Stimulated activated CD4-positive, alpha-beta T cell treated with anti-CD3 and anti-CD28 coated beads, Interleukin-15, amount 100 ng/mL, for 48 hours (primary cell): ENCODE measurements around the gene RGP1.
A peak's percentile ranks its signal among the peaks of the same experiment; 100 is the strongest.

Source experiments
- DNase-seq, 2 donors: peaks; one replicate each; pipeline ENCODE4 v3.0.0-alpha.2; 2020; ENCODE audit warnings: low read depth in 2 of 2

RGP1 gene

DNA sequence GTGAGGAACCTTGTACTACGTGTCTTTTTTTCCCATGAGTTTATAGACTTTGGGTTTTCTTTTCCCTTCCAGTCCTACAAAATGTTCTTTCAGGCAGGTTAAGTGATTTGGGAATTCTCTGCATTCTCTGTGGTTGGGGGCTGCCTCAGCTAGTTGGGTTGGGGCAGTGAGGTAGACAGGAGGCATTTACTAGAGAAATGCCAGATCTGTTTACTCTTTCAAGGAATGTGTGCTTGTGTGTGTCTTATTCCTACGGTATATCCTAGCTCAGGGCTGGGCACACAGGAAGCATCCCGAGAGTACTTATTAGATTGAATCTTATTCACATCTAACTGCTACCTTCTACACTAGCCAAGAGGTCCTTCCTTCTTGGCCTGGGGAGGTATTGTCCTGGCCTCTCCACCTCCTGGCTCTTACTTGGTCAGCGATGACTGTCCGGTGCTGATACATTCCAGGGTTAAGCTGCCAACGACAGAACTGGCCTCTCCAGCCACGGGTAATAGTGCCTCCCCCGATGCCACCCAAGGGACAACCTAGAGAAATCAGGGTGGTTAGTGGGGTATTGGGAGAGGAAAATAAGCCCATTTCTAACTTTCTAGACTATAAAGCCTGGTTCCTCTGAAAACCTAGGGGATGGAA is 5.1 kb upstream of the RGP1 start:
- no peak for DNase-seq

DNA sequence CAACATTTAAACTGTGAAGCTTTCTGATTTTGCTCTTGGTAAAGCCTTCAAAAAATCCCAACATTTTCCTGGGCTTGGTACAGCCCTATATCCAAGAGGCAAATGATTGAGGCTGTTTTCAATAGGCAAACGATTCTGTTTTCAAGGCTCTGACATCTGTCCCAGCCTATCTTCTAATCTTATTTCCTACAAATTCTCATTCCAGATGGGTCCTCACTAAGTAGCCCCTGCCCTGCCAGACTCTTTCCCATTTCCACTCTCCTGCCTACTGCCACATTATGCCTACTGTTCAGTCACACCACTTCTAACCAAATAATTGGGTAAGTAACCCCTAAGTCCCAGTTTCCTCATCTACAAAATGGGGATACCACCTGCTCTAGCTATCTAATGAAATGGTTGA is 3.5 kb upstream of the RGP1 start:
- no peak for DNase-seq

DNA sequence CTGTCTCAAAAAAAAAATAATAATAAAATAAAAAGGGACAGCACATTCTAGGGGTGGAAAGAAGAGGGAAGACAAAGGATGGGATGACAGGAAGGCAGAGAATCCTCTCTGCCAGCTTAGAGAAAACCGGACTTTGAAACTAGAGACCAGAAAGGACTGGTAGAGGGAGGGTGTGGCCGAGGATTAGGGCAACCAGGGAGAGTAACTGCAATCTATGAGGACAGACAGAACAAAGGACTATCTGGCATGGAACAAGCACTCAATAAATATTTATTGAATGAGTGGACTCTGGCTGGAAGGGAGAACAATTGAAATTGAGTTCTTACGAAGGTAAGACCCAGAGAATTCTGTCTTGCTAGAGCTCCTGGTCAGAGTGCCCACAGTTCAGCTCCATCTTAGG is 2.5 kb upstream of the RGP1 start:
- no peak for DNase-seq

DNA sequence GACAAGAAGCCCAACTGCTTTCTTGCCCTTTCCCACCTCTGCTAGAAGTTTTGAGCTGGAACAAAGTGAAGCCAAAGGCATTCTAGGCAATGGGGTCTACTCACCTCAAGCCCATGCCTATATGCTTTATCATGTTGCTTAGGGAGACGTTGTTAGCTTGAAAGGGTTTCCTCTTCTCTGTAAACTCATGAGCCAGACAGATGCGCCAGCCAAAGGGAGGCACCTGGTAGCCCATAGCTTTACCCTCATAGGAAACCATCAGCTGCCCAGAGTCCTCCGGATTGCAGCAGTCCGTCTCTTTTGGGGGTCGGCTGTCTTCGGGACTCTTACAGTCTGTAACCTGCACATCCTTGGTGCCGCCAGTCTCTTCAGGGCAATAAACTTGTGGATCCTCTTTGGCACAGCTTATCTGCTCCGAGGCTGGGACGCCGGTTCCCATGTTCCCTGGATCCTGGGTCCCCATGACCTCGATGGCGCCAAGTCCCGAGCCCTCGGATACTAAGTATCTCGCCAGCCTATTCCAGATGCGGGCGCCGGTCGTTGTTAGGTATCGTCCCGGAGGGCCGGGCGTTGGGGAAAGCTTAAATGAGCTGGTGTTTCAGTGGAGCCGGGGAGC is 737 bp upstream of the RGP1 start:
- no peak for DNase-seq

DNA sequence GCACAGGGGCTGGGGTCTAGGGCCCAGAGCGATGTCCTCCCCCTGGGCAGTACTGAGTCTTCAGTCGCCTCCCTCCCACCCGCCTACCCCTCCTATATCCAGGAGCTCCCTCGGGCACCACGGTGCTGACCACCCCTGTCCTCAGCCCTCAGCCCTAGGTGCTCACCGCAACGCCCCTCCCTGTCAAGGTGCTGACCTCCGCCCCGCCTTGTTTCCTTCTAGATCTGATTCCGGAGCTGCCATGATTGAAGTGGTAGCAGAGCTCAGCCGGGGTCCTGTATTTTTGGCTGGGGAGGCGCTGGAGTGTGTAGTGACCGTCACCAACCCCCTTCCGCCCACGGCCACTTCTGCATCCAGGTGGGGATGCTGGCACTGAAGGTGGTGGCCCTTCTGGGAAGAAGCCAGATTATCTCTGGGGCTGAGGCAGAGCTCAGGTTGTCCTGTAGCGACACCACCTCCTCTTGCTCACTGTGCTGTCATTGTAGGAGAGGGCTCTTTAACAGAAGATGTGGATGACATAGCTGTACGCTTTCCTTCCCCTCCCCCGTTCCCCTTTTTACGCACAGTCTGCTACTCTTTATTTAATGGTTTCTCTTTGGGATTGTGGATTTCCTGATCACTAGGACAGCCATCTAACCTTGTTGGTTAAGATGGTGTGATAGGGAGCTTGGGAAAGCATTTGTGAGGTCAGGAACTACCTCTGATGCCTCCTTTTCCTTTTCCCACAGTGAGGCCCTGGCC is 598 bp downstream of the RGP1 start:
- no peak for DNase-seq

DNA sequence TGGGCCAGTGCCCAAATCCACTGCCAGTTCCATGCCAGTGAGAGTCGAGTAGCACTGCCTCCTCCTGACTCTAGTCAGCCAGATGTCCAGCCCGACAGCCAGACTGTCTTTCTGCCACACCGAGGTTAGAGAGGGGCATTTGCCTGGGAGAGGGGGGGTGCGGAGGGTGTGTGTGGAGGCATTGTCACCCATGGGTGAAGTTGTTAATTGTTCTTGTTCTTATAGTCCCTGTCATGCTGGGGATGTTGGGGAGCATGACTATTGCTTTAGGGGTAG is 1.1 kb downstream of the RGP1 start:
- no peak for DNase-seq

DNA sequence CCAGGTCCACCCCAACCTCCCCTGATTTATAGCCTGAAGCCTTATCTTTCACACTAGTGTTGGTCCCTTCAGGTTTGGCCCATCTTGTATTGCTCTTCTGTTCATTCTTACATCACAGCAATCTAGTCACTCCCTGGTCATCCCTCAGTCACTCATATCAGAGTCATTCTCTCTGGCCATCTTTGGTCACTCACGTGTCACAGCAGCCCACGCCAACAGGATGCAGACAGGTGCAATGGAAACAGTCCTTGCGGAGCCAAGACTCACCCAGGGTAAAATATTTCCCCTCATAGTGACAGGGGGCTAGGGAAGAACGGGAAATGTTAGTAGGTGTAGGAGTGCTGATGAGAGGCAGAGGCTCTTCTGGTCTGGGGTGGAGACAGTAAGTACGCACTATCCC is 4.4 kb downstream of the RGP1 start:
- DNase-seq, result no peak

DNA sequence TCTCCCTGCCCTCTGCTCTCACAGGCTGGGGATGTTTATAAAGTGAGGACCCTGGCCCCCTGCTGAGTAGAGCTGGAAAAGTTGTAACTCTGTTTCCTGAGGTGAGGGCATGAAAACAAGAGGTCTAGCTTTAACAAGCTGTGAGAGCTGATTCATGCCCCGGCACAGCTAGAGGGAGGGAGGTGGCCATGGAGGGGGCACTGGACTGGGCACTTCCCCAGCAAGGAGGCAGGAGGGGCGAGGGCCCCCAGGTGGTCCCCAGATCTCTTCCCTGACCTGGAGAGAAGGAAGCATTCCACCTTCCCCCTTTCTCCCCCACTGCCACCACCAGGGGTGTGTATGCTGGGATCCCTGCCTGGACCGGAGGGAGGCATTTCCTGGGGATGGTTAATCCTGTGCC is 5.2 kb downstream of the RGP1 start, which contains the start of gene MSMP:
Gene MSMP (minus strand): TSS at position 13 of the 400 bp plus-strand sequence. CDS start 147 bp downstream, outside the sequence.
- DNase-seq, result no peak

DNA sequence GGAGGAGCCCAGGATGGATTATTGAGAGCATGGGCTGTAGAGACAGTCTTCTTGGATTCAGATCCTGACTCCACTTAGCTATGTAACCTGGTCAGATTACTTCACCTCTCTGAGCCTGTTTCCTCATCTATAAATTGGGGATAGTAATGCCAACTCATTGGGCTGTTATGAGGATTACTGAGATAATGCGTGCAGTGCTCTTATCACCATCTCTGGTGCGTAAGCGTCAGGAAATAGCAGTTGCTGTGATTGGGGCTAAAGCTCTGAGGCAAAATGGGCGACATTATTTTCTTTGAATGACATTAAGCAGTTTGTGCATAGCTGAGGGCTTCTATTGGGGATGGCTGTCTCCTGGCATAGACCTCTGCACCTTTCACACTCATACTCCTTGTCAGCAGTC is 6.0 kb downstream of the RGP1 start:
- DNase-seq, result no peak

DNA sequence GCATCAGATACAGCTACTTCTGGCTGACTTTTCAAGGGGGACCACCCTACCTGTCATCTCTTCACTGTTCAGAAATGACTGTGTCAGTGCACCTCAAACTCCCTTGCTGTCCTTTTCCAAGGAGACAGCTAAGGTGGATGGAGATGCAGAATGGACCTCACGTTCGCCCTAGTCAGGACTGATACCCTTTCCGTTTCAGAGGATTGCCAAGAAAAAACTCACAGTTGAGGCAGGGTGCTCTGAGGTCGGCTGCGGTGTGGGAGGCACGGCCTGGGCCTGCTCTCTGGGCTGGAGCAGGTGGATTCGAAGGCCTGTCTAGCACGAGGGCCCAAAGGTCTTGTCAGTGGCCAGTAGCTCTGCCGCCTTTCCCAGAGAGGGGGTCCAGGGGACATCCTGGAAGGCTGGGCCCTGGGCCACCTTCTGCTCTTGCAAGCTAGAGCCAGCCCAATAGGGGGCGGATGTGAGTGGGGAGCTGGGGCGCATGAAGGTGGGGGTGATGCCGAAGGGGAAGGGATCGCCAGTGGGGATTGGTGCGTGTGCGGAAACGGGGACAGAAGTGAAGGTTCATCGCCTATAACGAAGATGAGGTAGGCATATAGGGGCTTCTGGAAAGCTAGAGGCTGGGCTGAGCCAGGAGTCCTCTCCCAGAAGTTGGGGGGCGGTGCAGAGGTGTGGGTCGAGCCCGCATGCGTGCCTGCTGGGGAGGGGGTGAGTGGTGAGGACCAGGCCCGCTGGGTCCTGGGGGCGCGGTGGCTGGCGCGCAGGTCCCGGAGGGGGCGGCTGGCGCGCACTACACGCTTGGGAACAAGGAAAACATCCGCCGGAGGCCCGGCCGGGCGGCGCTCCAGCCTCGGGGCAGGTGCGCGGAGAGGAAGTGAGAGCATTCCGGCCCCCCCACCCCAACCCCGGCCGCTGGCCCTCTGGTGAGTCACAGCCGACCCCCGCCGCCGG is 7.5 kb downstream of the RGP1 start:
- peak; percentile 69 to 84 for DNase-seq

DNA sequence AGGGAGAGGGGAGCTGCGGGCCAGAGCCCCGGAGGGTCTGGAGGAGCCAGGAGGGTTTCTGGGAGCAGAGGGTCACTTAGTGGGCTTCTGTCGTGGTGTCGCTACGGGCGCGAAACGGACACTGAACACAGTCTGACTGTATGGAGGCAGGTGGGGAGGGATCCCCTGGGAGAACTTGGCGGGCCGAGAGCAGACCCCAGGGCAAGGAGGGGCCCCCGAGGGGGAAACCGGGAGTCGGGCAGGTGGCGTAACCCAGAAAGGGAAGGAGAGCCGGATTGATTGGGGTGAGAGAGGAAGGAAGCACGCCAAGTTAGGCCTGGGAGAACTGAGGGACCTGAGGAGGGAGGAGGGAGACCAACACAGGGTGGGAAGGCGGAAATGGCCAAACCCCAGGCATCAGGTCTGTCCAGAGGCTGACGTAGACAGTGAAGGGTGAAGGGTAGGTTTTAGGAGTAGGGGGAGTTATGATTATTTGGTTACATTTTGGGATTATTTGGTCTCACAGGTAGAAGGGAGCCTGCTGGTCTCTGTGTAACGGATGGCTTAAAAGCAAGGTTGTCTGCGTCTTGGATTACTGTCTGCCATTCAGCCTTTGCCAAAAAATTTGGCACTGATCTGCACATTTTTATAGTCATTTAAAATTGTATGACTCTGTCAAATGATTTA is 8.3 kb downstream of the RGP1 start:
- DNase-seq, result no peak

DNA sequence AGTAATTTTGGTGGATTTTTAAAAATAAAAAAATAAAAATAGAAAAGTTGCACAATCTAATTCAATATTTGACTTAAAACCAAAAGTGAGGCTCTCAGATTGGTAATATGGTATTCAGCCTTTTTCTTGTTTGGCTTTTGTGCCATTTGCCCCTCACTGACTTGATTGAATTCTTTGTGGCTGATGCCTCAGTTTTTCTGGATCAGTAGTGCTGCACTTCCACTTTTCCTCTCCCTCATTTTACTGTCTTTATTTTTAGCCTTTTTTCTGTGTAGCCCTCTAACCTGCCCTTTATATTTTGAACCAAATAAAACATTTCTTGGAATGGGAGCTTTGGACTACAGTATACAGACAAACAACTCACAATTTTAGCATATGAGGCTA is 8.8 kb downstream of the RGP1 start:
- no peak for DNase-seq

DNA sequence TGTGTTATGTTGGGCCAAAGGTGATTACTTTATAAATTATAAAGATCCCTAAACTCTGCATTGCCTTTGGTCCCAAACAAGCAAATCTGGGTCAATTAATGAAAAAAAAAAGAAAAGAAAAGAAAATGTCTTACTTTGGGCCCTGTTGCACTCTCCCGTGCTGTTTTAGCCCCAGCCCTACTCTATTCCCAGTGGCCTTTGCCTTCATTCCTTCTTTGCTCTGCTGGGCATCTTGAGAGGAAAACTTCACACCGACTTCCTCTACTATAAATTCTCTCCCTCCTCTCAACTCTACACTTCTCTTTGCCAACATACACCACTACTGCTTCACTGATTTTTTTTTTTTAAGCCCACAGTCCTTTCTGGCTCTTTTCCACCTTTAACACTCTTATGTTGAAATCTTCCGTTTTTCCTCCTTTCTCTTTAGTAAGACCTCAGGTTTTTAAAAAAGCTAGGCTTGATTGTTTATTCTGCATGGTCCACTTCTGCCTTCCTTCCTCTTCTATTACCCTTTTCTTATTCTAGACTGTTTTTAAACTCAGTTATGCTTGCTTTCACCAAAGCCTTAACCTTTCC is 9.5 kb downstream of the RGP1 start:
- DNase-seq, result no peak

DNA sequence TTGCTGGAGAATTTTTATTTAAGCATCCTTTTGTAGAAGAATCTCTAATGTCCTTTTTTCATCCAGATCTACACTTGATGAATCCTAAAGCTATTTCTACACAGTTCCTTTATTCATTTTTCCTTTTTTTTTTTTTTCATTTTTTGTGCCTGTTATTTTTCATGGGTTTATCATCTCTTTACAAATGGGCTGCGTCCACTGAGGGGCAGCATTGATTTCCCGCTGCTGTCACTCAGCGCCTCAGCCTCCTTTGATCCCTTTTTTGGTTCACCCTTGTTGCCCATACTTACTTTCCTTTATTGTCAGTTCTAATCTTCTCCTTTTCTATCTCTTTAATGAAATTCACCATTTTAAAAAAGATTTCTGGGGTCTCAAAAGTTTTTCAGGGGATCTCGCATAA is 10.7 kb downstream of the RGP1 start:
- no peak for DNase-seq

DNA sequence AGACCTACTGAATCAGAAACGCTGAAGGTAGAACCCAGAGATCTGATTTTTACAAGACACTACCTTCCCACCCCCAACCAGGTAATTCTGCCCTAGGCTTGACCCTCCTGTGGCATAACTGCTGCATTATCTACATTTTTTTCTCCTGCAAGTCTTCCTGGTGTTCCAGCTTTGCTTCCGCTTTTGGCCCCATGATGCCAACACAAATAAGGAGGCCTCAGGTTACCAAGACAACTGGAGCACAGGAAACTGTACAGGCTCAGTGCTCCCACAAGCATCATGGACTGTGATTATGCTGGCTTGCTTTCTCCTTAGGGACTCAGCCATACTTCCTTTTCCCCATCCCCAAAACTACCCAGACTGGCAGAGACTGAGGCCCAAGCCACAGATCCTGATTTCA is 11.6 kb downstream of the RGP1 start:
- DNase-seq, result no peak

DNA sequence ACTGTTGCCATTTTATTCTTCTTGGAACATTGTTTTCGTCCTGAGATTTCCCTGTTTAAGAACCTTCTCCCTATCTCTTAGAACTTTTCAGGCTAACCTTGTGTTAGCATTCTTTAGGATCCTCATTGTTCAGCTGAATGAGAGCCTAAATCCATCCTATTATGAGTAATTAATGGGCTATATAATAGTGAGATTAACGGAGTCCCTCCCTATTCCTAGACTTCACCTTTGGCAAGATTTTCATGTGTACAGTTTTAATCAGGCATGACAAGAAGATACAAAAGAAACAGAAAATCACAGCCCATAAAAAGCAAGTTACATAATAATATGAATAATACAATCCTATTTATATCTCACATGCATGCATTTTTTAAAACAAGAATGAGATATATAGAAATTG is 14.1 kb downstream of the RGP1 start:
- DNase-seq, result no peak

DNA sequence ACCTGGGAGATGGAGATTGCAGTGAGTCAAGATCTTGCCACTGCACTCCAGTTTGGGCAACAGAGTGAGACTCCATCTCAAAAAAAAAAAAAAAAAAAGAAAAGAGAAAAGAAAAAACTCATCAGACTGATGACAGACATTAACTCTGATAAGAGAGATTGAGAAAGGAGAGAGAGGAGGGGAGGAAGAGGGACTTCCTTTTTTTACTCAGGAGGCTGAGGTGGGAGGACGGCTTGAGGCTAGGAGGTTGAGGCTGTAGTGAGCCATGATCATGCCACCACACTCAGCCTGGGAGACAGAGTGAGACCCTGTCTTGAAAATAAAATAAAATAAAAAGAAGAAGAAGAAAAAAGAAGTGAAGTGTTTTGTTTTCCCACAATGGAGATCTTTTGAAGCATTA is 14.7 kb downstream of the RGP1 start:
- DNase-seq, result no peak

DNA sequence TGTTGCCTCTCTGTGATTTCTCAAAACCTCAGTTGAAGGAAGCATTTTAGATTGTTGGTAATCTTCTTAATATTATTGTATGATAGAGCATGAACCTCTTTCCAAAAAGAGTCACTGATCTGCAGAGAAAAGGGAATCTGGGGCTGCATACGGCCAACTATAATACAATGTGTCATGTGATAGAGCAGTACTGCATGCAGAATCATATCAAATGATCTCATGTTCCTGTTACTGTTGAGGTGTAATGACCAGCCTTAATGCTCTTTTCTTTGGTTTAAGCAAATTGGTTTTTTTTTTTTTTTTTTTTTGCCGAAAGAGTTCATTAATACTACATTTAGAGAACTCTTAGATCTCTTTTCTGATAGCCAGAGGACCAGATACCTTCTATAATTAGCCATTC is 17.9 kb downstream of the RGP1 start:
- no peak for DNase-seq

DNA sequence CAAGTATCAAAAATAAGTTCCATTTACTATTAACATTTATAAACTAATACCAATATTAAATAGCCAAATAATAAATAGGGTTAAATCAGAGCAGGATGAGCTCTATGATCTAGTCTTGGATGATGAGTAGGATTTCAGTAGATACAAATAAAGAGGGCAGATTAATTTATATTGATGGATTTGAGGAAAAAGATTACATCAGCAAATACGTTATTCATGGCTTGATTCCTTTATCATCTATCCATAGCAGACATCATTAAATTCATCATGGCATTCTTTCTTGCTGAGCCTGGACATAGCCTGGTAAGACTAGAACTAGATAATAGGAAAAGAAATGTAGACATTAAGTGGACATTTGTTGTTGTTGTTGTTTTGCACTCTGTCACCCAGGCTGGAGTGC is 18.4 kb downstream of the RGP1 start:
- DNase-seq, result no peak

DNA sequence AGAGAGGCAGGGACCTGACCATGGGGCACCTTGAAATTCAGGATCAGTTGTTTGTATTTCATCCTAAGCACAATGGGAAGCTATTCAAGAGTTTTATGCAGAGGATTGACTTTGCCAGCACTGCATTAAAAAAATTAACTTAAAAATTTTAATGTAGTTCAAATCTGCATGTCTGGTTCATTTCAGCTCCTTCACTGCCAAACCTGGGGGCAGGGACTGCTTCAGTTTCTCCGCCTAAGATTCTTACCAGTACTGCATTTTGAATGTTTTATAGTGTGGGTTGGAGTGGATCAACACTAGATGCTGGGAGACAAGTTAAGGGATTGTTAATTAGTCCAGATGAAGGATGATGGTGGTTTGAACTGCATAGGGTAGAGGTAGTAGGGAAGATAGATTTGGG is 20.7 kb downstream of the RGP1 start:
- no peak for DNase-seq

DNA sequence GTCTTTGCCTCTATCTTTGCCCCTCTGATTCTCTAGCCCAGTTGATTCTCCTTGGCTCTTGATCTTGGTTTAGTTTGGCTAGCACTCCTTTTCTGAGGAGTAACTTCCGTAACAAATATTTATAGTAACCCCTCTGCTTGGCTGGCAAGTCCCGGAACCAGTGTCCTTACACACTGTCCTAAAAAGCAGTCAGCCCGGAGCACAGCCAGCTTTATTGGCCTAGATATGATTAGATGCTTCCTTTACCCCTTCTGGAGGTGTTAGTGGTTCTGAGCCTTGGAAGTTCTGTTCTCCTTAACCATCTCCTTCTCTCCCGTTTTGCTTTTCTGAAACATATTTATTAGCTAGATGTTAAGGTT is 22.0 kb downstream of the RGP1 start:
- DNase-seq, result no peak

DNA sequence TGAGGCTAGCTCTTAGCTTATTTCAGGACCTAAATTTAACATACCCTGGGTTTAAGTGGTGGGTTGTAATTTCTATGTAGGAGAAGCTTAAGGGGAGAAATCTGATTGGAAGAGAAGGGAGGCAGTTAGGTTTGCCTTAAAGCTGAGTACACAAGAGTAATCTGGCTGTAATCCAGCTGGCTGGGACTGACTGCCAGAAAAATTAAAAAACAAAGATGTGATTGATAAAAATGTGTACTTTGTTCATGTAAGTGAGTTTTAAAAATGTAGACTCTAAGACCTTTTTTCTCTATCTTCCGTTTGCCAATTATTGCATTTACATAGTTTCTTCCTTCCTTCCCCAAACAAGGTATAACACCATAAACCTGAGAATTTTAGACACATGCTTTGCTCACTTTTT is 22.4 kb downstream of the RGP1 start:
- no peak for DNase-seq
